Left hindlimb (tissue), 1 donor: ENCODE data around the gene SKOR1.

Experiments used
- DNase-seq: peaks from one replicate; pipeline ENCODE4 v3.0.0-alpha.2; 2018

Gene SKOR1

DNA sequence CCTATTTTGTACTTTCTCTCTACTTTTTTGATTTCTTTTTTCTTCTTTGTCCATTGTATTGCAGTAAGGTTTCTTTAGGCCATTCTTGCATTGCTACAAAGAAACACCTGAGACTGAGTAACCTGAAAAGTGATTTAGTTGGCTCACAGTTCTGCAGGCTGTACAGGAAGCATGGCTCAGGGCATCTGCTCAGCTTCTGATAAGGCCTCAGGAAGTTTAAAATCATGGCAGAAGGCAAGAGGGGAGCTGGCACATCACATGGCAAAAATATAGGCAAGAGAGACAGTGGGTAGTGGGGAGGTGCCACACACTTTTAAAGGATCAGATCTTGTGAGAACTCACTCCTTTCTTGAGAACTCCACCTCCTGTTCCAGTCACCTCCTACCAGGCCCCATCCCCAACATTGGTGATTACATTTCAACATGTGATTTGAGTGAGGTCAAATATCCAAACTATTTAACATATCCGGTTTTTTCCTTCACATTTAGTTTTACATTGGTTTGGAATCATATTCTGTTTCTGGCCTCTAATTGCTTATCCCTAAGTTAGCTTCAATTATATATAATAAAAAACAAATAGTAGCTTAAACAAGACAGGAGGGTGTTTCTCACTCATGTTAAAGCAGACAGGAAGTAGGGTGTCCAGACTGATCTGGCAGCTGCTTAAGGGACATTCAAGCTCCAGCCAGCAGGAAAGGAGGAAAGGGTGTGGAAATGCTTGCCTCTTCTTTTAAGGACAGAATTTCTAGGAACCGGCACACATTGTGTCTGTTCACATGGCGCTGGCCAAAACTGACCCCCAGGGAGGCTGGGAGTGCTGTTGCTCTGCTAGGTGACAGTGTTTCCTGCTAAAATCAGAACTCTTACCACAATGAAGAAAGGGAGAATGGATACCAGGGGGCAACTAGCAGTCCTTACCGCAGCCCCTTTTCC lies 28.8 kb upstream of the SKOR1 start:
- DNase-seq: no peak

DNA sequence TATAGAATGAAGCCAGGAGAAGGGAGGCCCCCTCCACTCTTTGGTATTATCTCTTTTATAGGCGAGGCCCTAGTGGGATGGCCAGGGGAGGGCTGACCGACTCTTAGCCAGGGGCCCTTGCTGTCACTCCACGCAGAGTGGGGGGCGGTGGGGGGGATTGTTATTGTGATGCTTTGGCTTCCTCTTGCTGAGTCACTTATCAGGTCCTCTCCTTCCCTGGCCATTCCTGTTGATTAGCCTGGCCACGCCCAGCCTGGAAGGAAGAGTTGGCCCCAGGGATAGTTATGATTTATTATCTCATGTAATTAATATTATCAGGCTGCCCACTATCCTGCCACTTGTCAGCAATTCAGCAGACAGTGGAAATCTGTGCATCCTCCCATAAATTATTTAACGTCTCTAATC lies 25.5 kb upstream of the SKOR1 start:
- DNase-seq: no peak

DNA sequence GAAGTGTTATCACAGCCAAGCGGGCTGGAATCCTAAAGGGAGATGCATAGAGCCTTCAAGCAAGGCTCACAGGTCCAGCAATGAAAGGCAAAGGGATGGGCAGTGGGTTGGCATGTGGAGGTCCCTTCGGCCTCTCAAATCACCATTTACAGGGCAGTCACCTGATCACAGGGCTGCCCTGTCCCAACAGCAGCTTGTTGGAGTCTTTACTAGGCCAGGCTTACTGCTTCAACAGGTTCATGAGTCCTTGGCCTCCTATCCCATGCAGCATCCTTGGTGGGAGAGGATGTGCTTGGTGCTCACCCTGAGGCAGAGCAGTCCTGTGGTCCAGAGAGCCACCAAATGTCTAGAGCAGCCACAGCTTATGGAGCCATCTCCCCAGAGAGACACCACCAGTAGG lies 24.2 kb upstream of the SKOR1 start:
- DNase-seq: no peak

DNA sequence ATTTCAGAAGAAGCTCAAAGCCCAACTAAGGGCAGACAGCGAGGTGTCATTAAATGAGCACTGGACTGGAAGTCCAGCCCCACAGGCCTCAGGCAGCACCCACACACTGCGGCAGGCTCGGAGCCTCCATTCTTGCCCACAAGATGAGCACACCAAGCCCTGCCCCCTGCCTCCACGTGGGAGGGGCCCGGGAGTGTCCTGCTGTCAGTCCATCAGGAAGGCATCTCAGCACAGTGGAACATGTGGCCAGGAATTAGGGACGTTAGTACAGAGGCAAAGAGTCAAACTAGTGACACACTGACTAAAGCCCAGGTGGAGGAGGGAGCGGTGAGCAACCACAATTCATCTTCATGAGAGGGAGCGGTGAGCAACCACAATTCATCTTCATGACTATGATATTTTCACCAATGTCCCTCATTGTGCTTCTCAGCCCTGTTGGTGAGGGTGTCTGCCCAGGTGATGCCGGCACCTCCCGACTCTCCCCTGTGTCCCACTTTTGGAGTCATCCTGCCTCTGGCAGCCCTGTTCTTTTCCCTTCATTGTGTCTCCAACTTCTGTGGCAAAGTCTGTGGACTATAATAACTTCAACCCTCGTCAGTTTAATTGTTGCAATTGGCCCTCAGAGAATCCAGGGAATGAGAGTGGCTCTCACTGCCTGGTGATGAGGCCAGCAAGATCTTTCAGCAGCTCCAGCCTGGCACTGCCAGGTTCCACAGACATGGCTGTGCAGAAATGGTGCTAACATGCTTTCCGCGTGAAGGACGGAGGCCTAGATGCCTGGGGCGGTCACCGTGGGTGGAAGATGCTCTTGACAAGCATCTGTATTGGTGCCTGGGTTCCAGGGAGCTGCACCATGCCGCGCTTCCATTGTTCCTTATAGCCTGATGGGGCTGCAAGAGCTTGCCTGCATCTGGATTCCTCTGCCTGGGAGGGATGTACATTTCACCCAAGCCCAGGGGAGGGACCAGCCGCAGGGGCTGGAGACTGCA lies 23.1 kb upstream of the SKOR1 start:
- no peak for DNase-seq

DNA sequence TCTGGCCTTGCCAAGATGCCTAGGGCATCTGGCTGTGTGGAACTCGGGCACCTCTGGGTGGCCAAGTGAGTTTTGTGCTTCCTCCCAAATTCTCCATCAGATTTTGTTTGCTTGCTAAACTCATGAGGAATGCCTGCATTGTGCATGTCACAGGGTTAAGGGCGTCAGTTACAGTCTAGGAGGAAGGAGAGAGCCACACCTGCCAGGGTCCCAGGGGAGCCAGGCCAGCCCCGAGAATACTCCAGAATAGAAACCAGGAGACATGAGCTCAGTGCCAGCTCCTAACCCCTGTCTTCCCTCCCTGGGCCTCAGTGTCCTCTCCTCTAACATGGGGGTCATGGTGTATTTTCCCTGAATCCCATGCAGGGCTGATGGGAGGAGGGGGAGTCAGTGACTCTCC lies 22.0 kb upstream of the SKOR1 start:
- no peak for DNase-seq

DNA sequence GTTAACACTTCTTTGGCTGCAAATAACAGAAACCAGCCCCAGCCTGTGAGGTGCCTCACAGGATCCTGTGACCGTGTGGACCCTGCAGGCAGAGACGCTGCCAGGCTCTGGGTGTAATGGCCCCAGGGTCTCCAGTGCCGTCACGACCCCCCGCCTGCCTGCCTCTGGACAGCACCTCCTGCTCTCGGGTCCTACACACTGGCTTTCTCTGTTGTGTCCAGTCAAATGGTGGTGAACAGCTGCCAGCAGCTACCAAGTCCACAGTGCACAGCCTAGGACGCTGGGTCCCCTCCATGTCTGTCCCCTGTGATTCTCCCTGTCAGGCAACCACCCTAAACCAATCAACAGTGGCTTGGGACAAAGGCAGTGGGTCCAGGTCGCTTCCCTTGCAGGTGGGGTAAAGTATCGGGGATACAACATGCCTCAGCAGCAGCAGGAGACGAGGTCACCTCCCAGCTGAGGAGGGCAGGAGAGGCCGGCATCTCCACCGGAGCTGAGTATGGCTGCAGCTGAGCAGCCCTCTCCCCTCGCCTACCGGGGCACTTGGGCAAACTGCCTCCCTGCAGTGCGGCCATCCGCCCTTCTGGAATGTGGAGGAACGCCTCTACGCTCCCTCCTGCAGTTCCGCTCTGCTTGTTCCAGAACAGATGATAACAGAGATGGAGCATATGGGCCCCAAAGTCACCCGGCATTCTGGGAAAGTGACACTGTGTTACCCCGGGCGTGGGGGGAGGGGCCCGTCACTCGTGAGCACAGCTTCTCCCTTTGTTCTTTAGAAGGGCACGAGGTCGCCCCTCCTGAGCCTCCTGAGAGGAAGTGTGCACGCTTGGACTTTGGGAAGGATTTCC lies 21.1 kb upstream of the SKOR1 start:
- DNase-seq: no peak

DNA sequence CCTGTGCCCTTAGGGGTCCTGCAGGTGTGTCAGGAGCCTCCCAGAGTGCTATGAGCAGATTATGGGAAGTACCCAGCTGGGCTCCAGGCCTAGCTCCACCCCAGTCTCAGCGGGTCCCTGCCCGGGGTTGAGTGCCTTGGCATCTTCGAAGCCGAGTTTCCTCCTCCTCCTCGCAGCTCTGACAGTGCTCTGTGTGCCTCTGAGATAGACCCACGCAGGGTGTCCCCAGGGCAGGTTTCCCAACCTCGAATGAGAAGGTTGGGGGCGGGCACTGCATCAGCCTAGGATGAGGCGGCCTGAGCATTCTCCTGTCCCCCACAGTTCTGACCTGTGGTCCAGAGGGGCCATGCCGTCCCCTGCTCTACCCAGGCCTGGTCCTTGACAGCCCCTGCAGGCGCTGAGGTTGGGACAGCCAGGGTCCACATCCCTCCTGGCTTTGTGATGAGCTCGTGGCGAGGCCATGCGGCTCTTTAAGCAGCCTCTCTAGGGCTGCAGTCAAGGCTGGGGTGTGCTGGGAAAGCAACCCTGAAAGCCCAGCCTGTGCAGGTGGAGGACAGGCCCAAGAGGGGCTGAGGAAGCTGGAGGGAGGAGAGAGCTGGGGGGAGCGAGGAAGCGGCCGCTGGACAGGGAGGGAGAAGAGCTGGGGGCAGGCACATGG lies 20.2 kb upstream of the SKOR1 start:
- no peak for DNase-seq

DNA sequence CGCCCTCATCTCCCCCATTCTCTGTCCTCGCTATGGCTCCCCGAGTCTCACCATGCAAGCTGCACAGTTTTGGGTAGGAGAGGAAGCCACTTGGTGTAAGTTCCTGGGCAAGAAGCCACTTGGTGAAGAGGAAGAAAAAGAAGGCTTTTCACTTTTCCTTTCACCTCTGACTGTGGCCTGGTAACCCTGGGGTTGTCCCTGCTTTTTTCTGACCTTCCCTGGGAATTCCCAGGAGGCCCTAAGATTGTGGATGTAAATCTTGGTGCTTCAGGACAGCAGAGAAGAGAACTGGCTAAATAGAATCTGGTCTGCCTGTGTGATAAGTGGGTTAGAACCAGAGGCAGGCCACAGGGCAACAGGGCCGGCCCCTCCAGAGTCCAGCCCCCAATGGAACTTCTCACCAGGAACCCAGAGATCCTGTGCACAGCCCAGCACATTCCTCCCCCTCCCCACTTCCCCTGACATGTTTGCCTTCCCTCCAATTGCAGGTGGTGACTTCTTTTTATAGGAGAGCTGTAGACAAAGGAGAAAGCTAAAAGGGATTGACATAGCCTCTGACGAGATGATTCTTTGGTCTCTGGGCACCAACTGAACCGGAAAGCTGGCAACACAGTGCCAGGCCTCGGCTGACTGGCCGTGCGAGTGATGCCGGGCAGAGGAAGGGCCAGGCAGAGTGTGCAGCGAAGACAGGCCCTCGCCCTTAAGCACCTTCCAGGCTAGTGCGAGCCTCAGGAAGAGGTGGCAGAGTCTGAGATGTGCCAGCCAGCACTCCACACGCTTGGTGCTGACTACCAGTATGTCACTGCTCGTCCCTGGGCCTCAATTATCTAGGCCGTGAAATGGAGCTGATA lies 19.4 kb upstream of the SKOR1 start:
- no peak for DNase-seq

DNA sequence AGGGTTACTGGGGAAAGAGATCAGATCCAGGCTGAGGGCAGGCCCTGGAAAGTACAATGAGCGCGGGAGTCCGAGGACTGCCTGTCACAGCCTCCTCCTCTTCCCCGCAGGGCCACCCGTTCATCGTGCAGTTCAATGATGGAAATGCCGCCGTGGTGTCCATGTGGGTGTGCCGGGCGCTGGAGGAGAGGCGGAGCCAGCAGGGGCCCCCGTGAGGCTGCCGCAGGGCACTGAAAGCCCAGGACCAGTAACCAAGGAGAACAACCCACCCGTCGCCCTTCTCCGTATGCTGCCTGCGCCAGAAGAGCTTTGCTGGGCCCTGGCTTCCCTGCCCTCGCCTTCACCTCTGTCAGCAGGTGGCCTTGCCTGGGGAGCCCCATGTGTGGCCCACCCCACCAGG lies 18.8 kb upstream of the SKOR1 start:
- DNase-seq: no peak

DNA sequence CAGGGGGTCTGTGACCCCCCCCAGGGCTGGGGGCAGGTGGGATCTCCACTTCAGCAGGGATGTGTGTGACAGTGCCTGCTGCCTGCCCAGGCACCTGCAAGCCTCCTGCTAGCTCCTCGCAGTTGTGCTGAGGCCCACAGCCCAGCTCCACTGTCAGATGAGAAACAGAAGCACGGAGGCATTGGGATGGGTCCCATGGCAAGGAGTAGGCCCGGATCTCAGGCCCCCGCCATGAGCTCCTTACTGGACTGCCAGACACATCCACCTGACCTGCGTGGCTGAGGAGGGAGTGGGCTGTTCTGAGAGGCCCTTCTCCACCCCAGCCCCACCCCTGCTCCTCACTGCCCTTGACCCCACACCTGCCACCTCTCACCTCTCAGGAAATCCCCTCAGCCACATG lies 18.2 kb upstream of the SKOR1 start:
- DNase-seq: no peak

DNA sequence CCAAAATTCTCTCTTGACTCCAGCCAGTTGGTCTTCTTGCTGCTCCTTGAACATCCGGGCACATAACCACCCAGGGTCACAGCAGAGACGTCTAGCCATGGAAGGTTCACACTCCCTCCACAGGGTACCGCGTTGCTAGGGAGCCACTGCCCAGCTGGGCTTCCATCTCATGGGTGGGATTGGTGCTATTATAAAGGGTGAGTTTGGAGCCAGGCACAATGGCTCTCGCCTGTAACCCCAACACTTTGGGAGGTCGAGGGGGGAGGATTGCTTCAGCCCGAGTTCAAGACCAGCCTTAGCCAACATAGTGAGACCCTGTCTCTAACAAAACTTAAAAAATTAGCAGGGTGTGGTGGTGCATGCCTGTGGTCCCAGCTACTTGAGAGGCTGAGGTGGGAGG lies 17.5 kb upstream of the SKOR1 start:
- no peak for DNase-seq

DNA sequence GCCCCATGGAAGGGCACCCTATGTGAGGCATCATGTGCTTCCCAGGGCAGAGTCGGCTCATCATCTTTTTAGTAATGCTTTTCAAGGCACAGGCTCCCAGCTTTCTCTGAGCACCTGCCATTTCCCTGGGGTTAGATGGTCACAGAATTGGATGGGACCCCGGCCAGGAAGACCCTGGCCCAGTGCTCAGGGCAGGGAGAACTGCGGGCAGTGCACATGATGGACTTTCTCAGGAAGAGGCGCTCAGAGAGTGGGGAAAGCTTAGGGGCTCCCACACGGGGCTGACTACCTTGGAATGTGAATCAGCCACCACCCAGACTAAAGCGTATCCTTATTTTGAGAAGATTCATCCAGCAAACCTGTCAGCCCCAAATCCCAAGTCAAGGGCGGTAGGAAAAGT lies 16.5 kb upstream of the SKOR1 start:
- no peak for DNase-seq

DNA sequence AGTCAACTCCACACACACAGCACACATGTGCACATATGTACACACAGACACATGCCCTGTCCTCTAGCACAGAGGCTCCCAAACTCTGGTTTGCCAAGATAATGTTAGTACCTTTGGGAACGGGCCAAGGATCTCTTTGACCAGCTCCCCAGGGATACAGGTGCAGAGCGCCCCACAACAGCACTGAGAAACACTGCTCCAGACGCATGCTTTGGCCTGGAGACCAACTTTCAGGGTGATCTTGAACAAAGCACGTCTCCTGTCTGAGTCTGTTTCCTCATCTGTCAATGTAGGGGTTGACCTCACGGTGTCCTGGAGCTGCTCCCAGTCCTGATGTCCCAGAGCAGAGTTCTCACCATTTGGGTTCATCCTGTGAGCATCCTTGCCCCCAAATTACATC lies 15.9 kb upstream of the SKOR1 start:
- no peak for DNase-seq

DNA sequence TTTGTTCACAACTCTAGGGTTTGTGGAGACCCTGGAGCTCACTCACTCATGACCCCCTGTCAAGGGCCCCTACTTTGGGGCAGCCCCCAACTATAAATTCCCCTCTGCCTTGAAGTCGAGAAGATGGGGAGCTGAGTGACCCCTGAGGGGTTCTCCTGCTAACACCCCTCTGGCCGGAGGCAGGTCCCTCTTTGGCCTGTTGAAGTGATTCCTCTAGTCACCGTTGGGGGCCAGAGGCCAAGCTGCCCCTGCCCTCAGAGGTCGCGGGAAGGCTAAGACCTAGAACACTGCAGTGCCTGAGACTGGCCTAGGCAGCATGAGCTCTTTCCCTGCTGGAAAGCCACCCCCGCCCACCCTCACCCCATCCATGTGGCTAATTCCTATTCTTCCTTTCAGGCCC lies 15.4 kb upstream of the SKOR1 start:
- DNase-seq: no peak

DNA sequence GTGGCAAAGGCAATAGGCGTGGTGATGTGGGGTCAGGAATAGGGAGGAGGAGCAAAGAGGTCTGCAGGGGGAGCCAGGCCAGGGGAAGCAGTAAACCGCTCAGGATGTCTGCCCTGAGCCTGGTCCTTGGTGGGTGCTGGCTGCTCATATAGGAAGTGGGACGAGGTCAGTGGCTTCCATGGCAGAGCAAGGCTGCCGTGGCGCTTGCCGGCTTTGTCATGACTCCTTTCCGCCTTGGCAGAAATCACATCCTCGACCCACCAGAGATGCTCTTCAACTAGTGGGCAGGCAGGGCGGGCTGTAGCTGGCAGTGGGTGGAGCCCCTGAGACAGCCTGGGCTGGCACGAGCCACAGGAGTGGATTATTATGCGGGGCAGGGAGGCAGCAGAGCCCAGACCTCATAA lies 13.1 kb upstream of the SKOR1 start:
- DNase-seq: no peak

DNA sequence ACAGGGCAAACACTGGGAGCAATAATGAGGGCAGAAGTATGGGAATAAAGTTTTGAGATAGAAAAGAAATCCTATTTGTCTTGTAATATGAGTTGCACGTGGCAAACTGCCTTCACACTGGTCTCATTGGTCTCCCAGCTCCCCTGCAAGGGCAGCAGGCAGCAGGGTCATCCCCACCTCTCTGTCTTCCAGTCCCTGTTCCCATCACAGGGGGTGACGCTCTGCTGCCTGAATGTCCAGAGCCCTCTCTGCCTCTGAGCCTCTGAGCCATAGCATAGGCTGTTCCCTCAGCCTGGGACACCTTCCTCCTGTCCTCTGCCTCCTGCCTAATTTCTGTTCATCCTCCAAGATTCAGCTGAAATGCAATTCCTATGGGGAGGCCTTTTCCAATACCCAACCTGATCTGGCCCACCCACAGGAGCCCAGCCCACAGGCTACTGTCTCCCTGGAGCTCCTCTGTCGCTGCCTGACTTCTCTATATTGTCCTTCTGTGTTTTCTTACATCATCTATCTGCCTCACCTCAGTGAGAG lies 12.1 kb upstream of the SKOR1 start:
- DNase-seq: no peak

DNA sequence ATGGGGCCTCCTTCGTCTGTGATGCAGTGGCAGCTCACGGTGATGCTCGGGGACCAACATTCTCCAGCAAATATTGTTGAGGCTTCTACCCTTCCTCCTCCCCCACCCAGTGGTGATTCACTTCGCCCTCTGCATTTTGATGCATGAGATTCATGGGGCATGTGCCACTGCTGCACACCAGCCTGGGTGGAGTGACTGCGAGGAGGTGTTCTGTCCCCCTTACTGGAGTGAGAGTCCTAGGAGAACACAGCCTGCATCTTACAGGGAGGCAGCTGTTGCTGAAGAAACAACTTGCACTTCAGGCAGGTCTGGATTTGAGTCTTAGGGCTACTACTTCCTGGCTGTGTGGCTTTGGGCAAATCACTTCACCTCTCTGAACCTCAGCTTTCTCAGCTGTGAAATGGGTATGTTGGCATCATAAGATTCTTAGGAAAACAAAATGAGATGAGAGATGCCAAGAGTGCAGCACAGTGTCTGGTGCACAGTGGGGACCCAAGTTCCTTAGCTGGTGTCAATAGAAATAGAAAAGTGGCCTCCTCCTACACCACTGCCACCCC lies 10.2 kb upstream of the SKOR1 start:
- no peak for DNase-seq

DNA sequence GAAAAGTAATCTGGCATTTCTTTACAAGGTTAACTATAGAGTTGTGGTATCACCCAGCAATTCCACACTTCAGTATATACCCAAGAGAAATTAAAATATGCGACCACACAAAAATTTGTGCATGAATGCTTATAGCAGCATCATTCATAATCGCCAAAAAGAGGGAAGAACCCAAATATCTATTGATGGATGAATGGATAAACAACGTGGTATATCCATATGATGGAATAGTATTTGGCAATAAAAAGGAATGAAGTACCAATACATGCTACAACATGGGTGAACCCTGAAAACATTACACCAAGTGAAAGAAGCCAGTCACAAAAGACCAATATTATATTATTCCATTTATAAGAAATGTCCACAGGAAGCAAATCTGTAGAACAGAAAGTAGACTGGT lies 8.6 kb upstream of the SKOR1 start:
- no peak for DNase-seq

DNA sequence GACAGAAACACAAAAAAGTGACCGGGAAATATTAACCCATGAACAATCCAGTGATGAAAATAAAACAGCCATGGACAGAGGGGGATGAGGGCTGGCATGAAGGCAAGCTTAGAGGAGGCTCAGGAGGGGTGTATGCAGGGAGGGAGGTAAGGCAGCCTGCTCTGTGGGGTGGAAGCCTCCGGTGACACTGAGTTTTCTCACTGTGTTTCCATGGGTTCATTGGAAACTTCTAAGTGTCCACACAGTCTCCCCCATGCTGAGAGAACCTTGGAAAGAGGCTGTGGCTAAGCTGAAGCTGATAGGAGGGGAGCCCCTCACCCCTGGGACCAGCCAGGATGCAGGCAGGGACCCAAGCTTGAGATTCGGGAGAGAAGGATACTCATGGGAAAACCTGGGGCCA lies 6.8 kb upstream of the SKOR1 start:
- peak; percentile 6 for DNase-seq

DNA sequence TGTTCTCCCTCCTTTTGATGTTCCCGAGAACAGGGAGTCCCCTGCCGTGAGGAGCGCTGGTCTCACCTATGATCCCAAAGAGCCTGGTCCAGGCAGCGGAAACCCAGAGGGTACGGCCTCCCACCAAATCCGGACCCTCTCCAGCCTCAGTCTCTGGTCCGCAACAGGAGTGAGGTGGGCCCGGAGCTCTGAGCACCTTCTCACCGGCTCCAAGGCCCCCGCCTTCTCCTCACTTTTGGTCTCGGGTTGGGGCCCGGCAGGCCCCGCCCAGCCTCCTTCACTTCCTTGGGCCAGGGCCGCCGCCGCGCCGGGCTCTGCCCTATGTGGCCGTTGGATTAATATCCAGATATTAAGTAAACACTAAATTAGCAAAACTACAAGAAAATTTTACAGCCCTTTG lies 5.7 kb upstream of the SKOR1 start:
- DNase-seq: peak; percentile 11
